OCI-LY7 (cell line): ENCODE data around the gene AZGP1. TPM values are rescaled to one million over a fixed set of nuclear protein-coding genes. Genes with fewer than 3 reads are reported as not detected.
"Not testable (repeated sequence)": the region's sequence is repeated elsewhere in the genome, so short reads cannot be mapped to it uniquely, and the experiment has no call there.

Source experiments
- BruUV-seq: library from RNA; stranded (reverse); fragments of 400-500 nt; replicated peaks from 2 replicates; lab custom pipeline; 2021; lab: Mats Ljungman, UMichigan
- CTCF ChIA-PET: fragments of 300-600 bp; sonication (Branson Sonifier 250); formaldehyde crosslinking; loops from one replicate; lab custom pipeline; 2022; ENCODE audit warnings: antibody characterized with exemption; ENCODE audit not compliant: unreplicated experiment; lab: Charles Lee
- POLR2A ChIA-PET: fragments of 300-600 bp; sonication (Branson Sonifier 250); formaldehyde crosslinking; loops from one replicate; lab custom pipeline; 2022; ENCODE audit warnings: antibody characterized with exemption; lab: Charles Lee
- DNase-seq: peaks from one replicate; pipeline ENCODE4 v3.0.0-alpha.2; 2015; ENCODE audit warnings: low spot score
- H2AFZ ChIP-seq: fragments of 200-600 bp; sonication (generic), shearing (Covaris generic); 2 replicates; pipeline ENCODE4 v1.6.1; 2014; ENCODE audit warnings: mild to moderate bottlenecking, antibody characterized with exemption, low read length, moderate library complexity
- H3K27ac ChIP-seq: fragments of 200-600 bp; sonication (generic); 2 replicates; pipeline ENCODE4 v1.5.1; 2014; ENCODE audit warnings: mixed run types, low read depth, mild to moderate bottlenecking, moderate library complexity, low read length, inconsistent platforms; ENCODE audit not compliant: poor library complexity, severe bottlenecking
- H3K36me3 ChIP-seq: fragments of 200-600 bp; sonication (generic); 2 replicates; pipeline ENCODE4 v1.6.1; 2014; ENCODE audit warnings: mild to moderate bottlenecking, antibody characterized with exemption, low read length, moderate library complexity, mixed read lengths; ENCODE audit not compliant: insufficient read depth
- H3K4me1 ChIP-seq: fragments of 200-600 bp; sonication (generic); 2 replicates; pipeline ENCODE4 v1.5.1; 2014; ENCODE audit warnings: mild to moderate bottlenecking, low read length; ENCODE audit not compliant: insufficient read depth, poor library complexity, severe bottlenecking
- H3K4me2 ChIP-seq: fragments of 200-600 bp; sonication (generic); 2 replicates; pipeline ENCODE4 v1.6.1; 2014; ENCODE audit warnings: mild to moderate bottlenecking, low read length
- H3K4me3 ChIP-seq: fragments of 200-600 bp; sonication (generic); 2 replicates; pipeline ENCODE4 v1.5.1; 2014; ENCODE audit warnings: mild to moderate bottlenecking, low read depth, low read length; ENCODE audit not compliant: poor library complexity, severe bottlenecking
- H3K79me2 ChIP-seq: fragments of 200-600 bp; sonication (generic); 2 replicates; pipeline ENCODE4 v1.6.1; 2016; ENCODE audit warnings: low read depth, mild to moderate bottlenecking, low read length, moderate library complexity, mixed read lengths; ENCODE audit not compliant: insufficient read depth
- H3K9me2 ChIP-seq: fragments of 200-600 bp; sonication (generic); 2 replicates; pipeline ENCODE4 v1.6.1; 2016; ENCODE audit warnings: mild to moderate bottlenecking, low read length, mixed read lengths; ENCODE audit not compliant: insufficient read depth
- H3K9me3 ChIP-seq: fragments of 200-600 bp; sonication (generic); 2 replicates; pipeline ENCODE4 v1.6.1; 2014; ENCODE audit warnings: mild to moderate bottlenecking, mixed run types, low read length, mixed read lengths
- H4K20me1 ChIP-seq: fragments of 200-600 bp; sonication (generic); 2 replicates; pipeline ENCODE4 v1.6.1; 2014; ENCODE audit warnings: mild to moderate bottlenecking, antibody characterized with exemption, low read length, moderate library complexity, mixed read lengths; ENCODE audit not compliant: insufficient read depth
- CTCF ChIP-seq: fragments of 200-600 bp; sonication (generic); conservative IDR thresholded peaks from 2 replicates; pipeline ENCODE4 v1.5.1; 2014; ENCODE audit warnings: mild to moderate bottlenecking, antibody characterized with exemption, low read length, moderate library complexity, mixed read lengths
- EZH2phosphoT487 ChIP-seq: fragments of 200-600 bp; sonication (generic); IDR thresholded peaks from 2 replicates; pipeline ENCODE4 v1.6.1; 2018; ENCODE audit warnings: low read depth, borderline replicate concordance, mild to moderate bottlenecking, mixed run types, antibody characterized with exemption, low read length, moderate library complexity, mixed read lengths
- intact Hi-C: fragments of 100-400 bp; cut with micrococcal nuclease; formaldehyde crosslinking; loops from one replicate; pipeline ENCODE4 v1.10.0; 2022; ENCODE audit not compliant: unreplicated experiment
- total RNA-seq, 2 experiments: library from RNA; depleted of rRNA in 1 of 2; stranded (reverse); fragments of >200 nt in 1 of 2; shearing (Covaris generic) in 1 of 2; gene quantifications; 2 replicates each; pipeline ENCODE4 v1.2.3, GENCODE V29; 2014 to 2022

AZGP1 gene
- total RNA-seq, 2 experiments from 2014 or later: 0.60 to 0.89 TPM

GRCh38 chr7:99979814-99980225 lies 4.0 kb upstream of the AZGP1 start:
- Histone ChIP-seq H3K4me2 (peak overlapping the region; percentile 67), H3K4me1 (peaks cover 22% of the 10 kb centered on the region)
- H3K9me3 ChIP-seq, H3K79me2 ChIP-seq, H3K4me3 ChIP-seq, H3K36me3 ChIP-seq, H2AFZ ChIP-seq, CTCF ChIA-PET, BruUV-seq, H4K20me1 ChIP-seq, H3K9me2 ChIP-seq, H3K27ac ChIP-seq: not testable (repeated sequence)
- intact Hi-C loops: loop anchor here (1.0 to 5.0 kb wide), 3 partner anchors 36 to 151 kb away; partner anchors contain the start of gene TRIM4
- peak; percentile 31 for DNase-seq
- POLR2A ChIA-PET: interaction anchor here (0.6 kb wide), 1 partner anchor 557 kb away, joined by 8 read pairs; no protein-coding TSS in a partner anchor
- peak; percentile 85 for TF ChIP-seq CTCF

- no peak overlapping the region for H3K27ac ChIP-seq
- intact Hi-C loops: loop anchor here (5.0 kb wide), 1 partner anchor 59 kb away; the partner anchor contains the start of gene TRIM4
- no TSS peak for BruUV-seq
- H3K4me1 ChIP-seq: peaks cover 22% of the 10 kb centered on the region
- H3K9me3 ChIP-seq: no peaks in the 10 kb centered on the region
- ChIA-PET CTCF (no interaction called here), POLR2A (no interaction called here)
- H3K4me2 ChIP-seq: peak overlapping the region; percentile 34; the same call in 1 of the 2 replicates
- no peaks in the 10 kb centered on the region for H3K79me2 ChIP-seq
- H4K20me1 ChIP-seq: no peaks in the 10 kb centered on the region
- no peak overlapping the region for H2AFZ ChIP-seq
- no peaks in the 10 kb centered on the region for H3K9me2 ChIP-seq
- TF ChIP-seq CTCF: no peak
- no peak for TF ChIP-seq EZH2phosphoT487
- no peaks in the 10 kb centered on the region for H3K36me3 ChIP-seq
- no peak for DNase-seq
- H3K4me3 ChIP-seq: no peak overlapping the region
Measured at GRCh38 chr7:99976626-99977025, 795 bp upstream of the AZGP1 start.

GRCh38 chr7:99974681-99975080 lies 1.1 kb downstream of the AZGP1 start:
- Histone ChIP-seq H3K4me3 (no peak overlapping the region), H2AFZ (no peak overlapping the region), H3K36me3 (no peaks in the 10 kb centered on the region), H3K79me2 (no peaks in the 10 kb centered on the region), H4K20me1 (no peaks in the 10 kb centered on the region), H3K9me3 (no peaks in the 10 kb centered on the region), H3K9me2 (no peaks in the 10 kb centered on the region), H3K4me1 (peaks cover 10% of the 10 kb centered on the region), H3K27ac (no peak overlapping the region), H3K4me2 (no peak overlapping the region)
- CTCF ChIA-PET: no interaction called here
- intact Hi-C loops: loop anchor here (5.0 kb wide), 1 partner anchor 57 kb away; the partner anchor contains the start of gene TRIM4
- POLR2A ChIA-PET: no interaction called here
- BruUV-seq: no TSS peak
- TF ChIP-seq EZH2phosphoT487: no peak
- no peak for DNase-seq

- H3K79me2 ChIP-seq, BruUV-seq, H3K4me1 ChIP-seq, H3K4me3 ChIP-seq, DNase-seq, H3K9me2 ChIP-seq, intact Hi-C loops, H4K20me1 ChIP-seq, CTCF ChIA-PET, H3K9me3 ChIP-seq, H2AFZ ChIP-seq, POLR2A ChIA-PET, H3K36me3 ChIP-seq, H3K27ac ChIP-seq, H3K4me2 ChIP-seq: not testable (repeated sequence)
Measured at GRCh38 chr7:99973817-99974216, 2.0 kb downstream of the AZGP1 start.
